ENCODE results near the gene SWAP70. TPM values are rescaled to one million over a fixed set of nuclear protein-coding genes. Genes with fewer than 3 reads are reported as not detected.

SWAP70 gene
- total RNA-seq, 5 donors from 2014 or later (not counting 1 experiment from before 2014, with no cell fraction given): 4.5 to 14.3 (median 7.3) TPM

- DNase-seq: no peak
- H3K9me3 Mint-ChIP-seq: no peaks in the 10 kb centered on the region
- H3K36me3 Mint-ChIP-seq: peaks cover 38% of the 10 kb centered on the region
- no peak overlapping the region for H3K27ac ChIP-seq (ENCODE audit: low read length)
- CTCF ChIA-PET: interaction anchor here in 1 of 2 donors (0.7 kb wide), 1 partner anchor 443 kb away, joined by 3 read pairs; no protein-coding TSS in a partner anchor
- H3K4me3 Mint-ChIP-seq: no peak overlapping the region
- no peak overlapping the region for H3K27ac Mint-ChIP-seq
- POLR2A ChIA-PET: no interaction called here
- no peak overlapping the region for H3K4me3 ChIP-seq (ENCODE audit: control insufficient read depth in 1 of 2, extremely low read depth in 1 of 2, low read length in 1 of 2)
- H3K4me1 Mint-ChIP-seq: no peaks in the 10 kb centered on the region
- no peaks in the 10 kb centered on the region for H3K27me3 Mint-ChIP-seq
- H3K9me3 ChIP-seq: no peaks in the 10 kb centered on the region
- peaks cover 7 to 9% of the 10 kb centered on the region in 2 donors for H3K36me3 ChIP-seq (ENCODE audit: control insufficient read depth in 2 of 2, extremely low read depth in 1 of 2, insufficient read depth in 1 of 2, low read length in 1 of 2)
- ATAC-seq (replicated peaks in 1 of 4): no peak
- no peaks in the 10 kb centered on the region for H3K27me3 ChIP-seq (replicated peaks in 1 of 2; ENCODE audit: control insufficient read depth in 2 of 2, extremely low read depth in 1 of 2, insufficient read depth in 2 of 2, low read length in 1 of 2)
- 94% methylated on average over 3 of the region's 3 CpGs for WGBS (ENCODE audit: insufficient coverage)
- no peaks in the 10 kb centered on the region for H3K4me1 ChIP-seq (ENCODE audit: control insufficient read depth in 1 of 2, extremely low read depth in 1 of 2, insufficient read depth in 2 of 2, low read length in 2 of 2)
Observed at GRCh38 chr11:9789910-9790309, 126.0 kb downstream of the SWAP70 start.

DNA sequence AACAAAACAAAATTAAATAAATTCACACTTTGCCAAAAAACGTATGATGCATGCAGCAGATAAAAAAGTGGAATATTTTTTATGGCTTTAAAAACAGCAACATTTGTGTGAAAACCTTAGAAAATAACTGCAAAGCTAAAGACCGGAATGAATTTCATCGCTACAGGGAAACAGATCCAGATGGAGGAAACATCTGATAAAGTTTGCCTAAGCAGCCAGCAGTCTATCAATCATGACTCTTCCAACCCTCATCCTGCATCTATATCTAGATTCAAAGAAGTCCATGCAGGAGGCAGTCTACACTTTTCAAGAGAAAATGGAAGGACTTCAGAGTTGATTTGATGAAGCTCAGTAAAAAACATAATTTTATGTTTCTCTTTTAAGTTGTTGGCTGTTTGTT is 126.8 kb downstream of the SWAP70 start:
- H3K27me3 Mint-ChIP-seq: no peaks in the 10 kb centered on the region

DNA sequence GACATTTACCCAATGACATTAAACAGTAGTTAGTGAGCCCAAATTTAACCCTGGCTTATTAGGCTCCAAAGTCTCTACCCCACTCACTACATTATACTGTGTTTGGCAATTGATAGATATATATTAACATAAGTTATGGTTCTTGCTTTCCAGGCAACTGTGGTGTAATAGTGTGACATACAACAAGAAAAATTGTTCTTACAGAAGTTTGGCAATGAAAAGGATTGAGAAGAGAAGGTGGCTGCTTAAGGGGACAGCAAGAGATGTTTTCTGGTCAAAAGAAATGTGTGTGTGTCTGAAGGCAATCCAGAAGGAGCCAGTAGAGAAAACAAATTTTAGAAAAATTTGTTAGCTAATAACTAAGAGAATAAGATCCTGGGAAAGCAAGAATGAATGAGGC is 132.4 kb downstream of the SWAP70 start:
- H3K9me3 Mint-ChIP-seq: no peaks in the 10 kb centered on the region
- no peaks in the 10 kb centered on the region for H3K4me1 Mint-ChIP-seq
- Histone ChIP-seq H3K4me3 (ENCODE audit: control insufficient read depth in 1 of 2, extremely low read depth in 1 of 2, low read length in 1 of 2) (no peak overlapping the region), H3K27me3 (replicated peaks in 1 of 2; ENCODE audit: control insufficient read depth in 2 of 2, extremely low read depth in 1 of 2, insufficient read depth in 2 of 2, low read length in 1 of 2) (no peaks in the 10 kb centered on the region), H3K9me3 (no peaks in the 10 kb centered on the region), H3K4me1 (ENCODE audit: control insufficient read depth in 1 of 2, extremely low read depth in 1 of 2, insufficient read depth in 2 of 2, low read length in 2 of 2) (no peaks in the 10 kb centered on the region), H3K27ac (ENCODE audit: low read length) (no peak overlapping the region), H3K36me3 (ENCODE audit: control insufficient read depth in 2 of 2, extremely low read depth in 1 of 2, insufficient read depth in 1 of 2, low read length in 1 of 2) (no peaks in the 10 kb centered on the region)
- H3K27me3 Mint-ChIP-seq: no peaks in the 10 kb centered on the region
- H3K36me3 Mint-ChIP-seq: peaks cover 24% of the 10 kb centered on the region
- ATAC-seq (replicated peaks in 1 of 4) (no peak), DNase-seq (no peak)
- ChIA-PET POLR2A (no interaction called here), CTCF (no interaction called here)
- no peak overlapping the region for H3K27ac Mint-ChIP-seq
- no peak overlapping the region for H3K4me3 Mint-ChIP-seq

More for the DNA sequence above, 126.8 kb downstream of the SWAP70 start:
- Histone ChIP-seq H3K27ac (ENCODE audit: low read length) (no peak overlapping the region), H3K27me3 (replicated peaks in 1 of 2; ENCODE audit: control insufficient read depth in 2 of 2, extremely low read depth in 1 of 2, insufficient read depth in 2 of 2, low read length in 1 of 2) (no peaks in the 10 kb centered on the region), H3K9me3 (no peaks in the 10 kb centered on the region), H3K4me1 (ENCODE audit: control insufficient read depth in 1 of 2, extremely low read depth in 1 of 2, insufficient read depth in 2 of 2, low read length in 2 of 2) (no peaks in the 10 kb centered on the region), H3K36me3 (ENCODE audit: control insufficient read depth in 2 of 2, extremely low read depth in 1 of 2, insufficient read depth in 1 of 2, low read length in 1 of 2) (peaks cover 7 to 9% of the 10 kb centered on the region in 2 donors), H3K4me3 (ENCODE audit: control insufficient read depth in 1 of 2, extremely low read depth in 1 of 2, low read length in 1 of 2) (no peak overlapping the region)
- 93% methylated on average over 2 of the region's 3 CpGs for WGBS (ENCODE audit: insufficient coverage)
- no peak for ATAC-seq (replicated peaks in 1 of 4)
- no peak overlapping the region for H3K27ac Mint-ChIP-seq
- no peaks in the 10 kb centered on the region for H3K9me3 Mint-ChIP-seq
- H3K4me1 Mint-ChIP-seq: no peaks in the 10 kb centered on the region
- ChIA-PET POLR2A (no interaction called here), CTCF (interaction anchor here in 1 of 2 donors (0.7 kb wide), 1 partner anchor 444 kb away, joined by 3 read pairs; no protein-coding TSS in a partner anchor)
- DNase-seq: no peak
- no peak overlapping the region for H3K4me3 Mint-ChIP-seq
- peaks cover 36% of the 10 kb centered on the region for H3K36me3 Mint-ChIP-seq

DNA sequence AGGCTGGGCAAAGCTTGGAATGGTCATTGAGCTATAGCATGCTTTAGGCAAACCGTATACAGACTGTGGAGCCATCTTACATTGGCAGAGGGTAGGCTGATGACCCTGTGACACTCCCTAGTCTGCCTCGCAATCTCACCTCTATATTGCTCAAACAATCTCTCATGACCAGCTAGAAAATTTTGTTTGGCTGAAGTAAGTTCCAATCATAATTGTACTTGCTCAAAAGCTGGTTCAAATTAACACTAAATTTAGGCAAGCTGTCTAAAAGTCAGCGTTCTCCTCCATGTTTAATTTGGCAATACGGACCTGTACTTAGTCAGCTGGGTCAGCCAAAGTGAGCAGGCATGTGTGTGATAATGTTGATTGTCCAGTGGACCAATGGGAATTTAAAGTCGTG is 133.0 kb downstream of the SWAP70 start:
- Mint-ChIP-seq H3K36me3 (peaks cover 19% of the 10 kb centered on the region), H3K27me3 (no peaks in the 10 kb centered on the region), H3K4me1 (no peaks in the 10 kb centered on the region), H3K9me3 (no peaks in the 10 kb centered on the region), H3K27ac (no peak overlapping the region), H3K4me3 (no peak overlapping the region)
- H3K36me3 ChIP-seq (ENCODE audit: control insufficient read depth in 2 of 2, extremely low read depth in 1 of 2, insufficient read depth in 1 of 2, low read length in 1 of 2): no peaks in the 10 kb centered on the region
- H3K9me3 ChIP-seq: no peaks in the 10 kb centered on the region
- H3K4me1 ChIP-seq (ENCODE audit: control insufficient read depth in 1 of 2, extremely low read depth in 1 of 2, insufficient read depth in 2 of 2, low read length in 2 of 2): no peaks in the 10 kb centered on the region
- WGBS (ENCODE audit: insufficient coverage): 100% methylated on average over 1 of the region's 5 CpGs
- ChIA-PET POLR2A (no interaction called here), CTCF (no interaction called here)
- no peak overlapping the region for H3K27ac ChIP-seq (ENCODE audit: low read length)
- DNase-seq (no peak), ATAC-seq (replicated peaks in 1 of 4) (no peak)
- no peak overlapping the region for H3K4me3 ChIP-seq (ENCODE audit: control insufficient read depth in 1 of 2, extremely low read depth in 1 of 2, low read length in 1 of 2)
- no peaks in the 10 kb centered on the region for H3K27me3 ChIP-seq (replicated peaks in 1 of 2; ENCODE audit: control insufficient read depth in 2 of 2, extremely low read depth in 1 of 2, insufficient read depth in 2 of 2, low read length in 1 of 2)

DNA sequence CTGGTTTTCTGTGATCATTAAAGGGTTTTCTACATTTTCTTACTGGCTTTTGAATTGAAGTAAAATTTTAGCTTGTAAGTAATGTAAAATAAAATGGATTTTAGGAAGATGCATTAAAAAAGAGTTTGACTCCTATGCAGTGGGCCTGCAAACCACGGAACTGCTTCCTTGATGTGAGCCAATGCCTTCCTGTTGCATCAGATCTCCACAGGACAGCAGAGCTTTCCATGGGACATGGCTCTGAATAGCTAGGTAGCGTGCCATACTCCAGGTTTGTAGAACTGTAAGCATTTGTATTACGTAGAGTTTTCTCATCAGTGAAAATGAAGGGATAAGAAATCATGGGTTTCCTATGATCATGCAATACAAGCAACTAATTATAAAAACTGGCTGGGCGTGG is 133.4 kb downstream of the SWAP70 start:
- H3K27me3 Mint-ChIP-seq: no peaks in the 10 kb centered on the region
- H3K36me3 Mint-ChIP-seq: peaks cover 18% of the 10 kb centered on the region
- H3K36me3 ChIP-seq (ENCODE audit: control insufficient read depth in 2 of 2, extremely low read depth in 1 of 2, insufficient read depth in 1 of 2, low read length in 1 of 2): no peaks in the 10 kb centered on the region
- DNase-seq: no peak
- no peaks in the 10 kb centered on the region for H3K9me3 Mint-ChIP-seq
- CTCF ChIA-PET: no interaction called here
- H3K9me3 ChIP-seq: no peaks in the 10 kb centered on the region
- no peaks in the 10 kb centered on the region for H3K4me1 ChIP-seq (ENCODE audit: control insufficient read depth in 1 of 2, extremely low read depth in 1 of 2, insufficient read depth in 2 of 2, low read length in 2 of 2)
- H3K4me3 ChIP-seq (ENCODE audit: control insufficient read depth in 1 of 2, extremely low read depth in 1 of 2, low read length in 1 of 2): no peak overlapping the region
- no peak for ATAC-seq (replicated peaks in 1 of 4)
- 80% methylated on average over 1 of the region's 4 CpGs for WGBS (ENCODE audit: insufficient coverage)
- H3K27me3 ChIP-seq (replicated peaks in 1 of 2; ENCODE audit: control insufficient read depth in 2 of 2, extremely low read depth in 1 of 2, insufficient read depth in 2 of 2, low read length in 1 of 2): no peaks in the 10 kb centered on the region
- no peak overlapping the region for H3K27ac ChIP-seq (ENCODE audit: low read length)
- POLR2A ChIA-PET: no interaction called here
- no peak overlapping the region for H3K27ac Mint-ChIP-seq
- no peaks in the 10 kb centered on the region for H3K4me1 Mint-ChIP-seq
- H3K4me3 Mint-ChIP-seq: no peak overlapping the region

GRCh38 chr11:9799886-9800285 is 136.0 kb downstream of the SWAP70 start:
- Histone ChIP-seq H3K27me3 (replicated peaks in 1 of 2; ENCODE audit: control insufficient read depth in 2 of 2, extremely low read depth in 1 of 2, insufficient read depth in 2 of 2, low read length in 1 of 2) (no peaks in the 10 kb centered on the region), H3K27ac (ENCODE audit: low read length) (no peak overlapping the region), H3K36me3 (ENCODE audit: control insufficient read depth in 2 of 2, extremely low read depth in 1 of 2, insufficient read depth in 1 of 2, low read length in 1 of 2) (no peaks in the 10 kb centered on the region), H3K4me3 (ENCODE audit: control insufficient read depth in 1 of 2, extremely low read depth in 1 of 2, low read length in 1 of 2) (no peak overlapping the region), H3K9me3 (no peaks in the 10 kb centered on the region), H3K4me1 (ENCODE audit: control insufficient read depth in 1 of 2, extremely low read depth in 1 of 2, insufficient read depth in 2 of 2, low read length in 2 of 2) (no peaks in the 10 kb centered on the region)
- Mint-ChIP-seq H3K27me3 (no peaks in the 10 kb centered on the region), H3K4me1 (no peaks in the 10 kb centered on the region), H3K36me3 (peaks cover 20% of the 10 kb centered on the region), H3K4me3 (no peak overlapping the region), H3K9me3 (no peaks in the 10 kb centered on the region), H3K27ac (no peak overlapping the region)
- POLR2A ChIA-PET: no interaction called here
- no peak for DNase-seq
- WGBS (ENCODE audit: insufficient coverage): 96% methylated on average over 3 of the region's 3 CpGs
- ATAC-seq (replicated peaks in 1 of 4): no peak
- CTCF ChIA-PET: no interaction called here

DNA sequence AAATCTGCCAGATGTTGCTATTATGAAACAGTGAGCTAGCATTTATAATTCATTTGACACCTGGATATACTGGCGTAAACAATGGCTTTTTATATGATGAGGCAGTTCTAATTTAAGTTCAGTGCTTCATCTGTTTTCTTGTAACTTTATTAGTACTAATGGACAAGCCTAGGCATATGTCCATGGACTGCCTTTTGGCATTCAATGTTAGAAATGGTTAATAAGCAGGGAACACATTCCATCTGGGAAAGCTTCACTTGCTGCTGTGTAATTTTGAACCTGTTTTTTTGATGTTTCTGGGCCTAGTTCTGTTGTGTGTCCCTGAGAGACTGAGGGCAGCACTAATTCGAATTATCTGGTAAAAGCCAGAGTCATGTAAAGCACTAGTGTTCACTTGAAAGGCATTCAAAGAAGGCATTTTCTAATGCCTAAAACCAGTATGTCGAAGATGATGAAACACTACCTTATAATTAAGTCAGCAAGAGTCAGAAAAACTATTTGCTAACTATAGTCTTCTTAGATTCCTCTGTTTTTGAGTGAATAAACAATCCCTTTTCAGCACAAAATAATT is 138.5 kb downstream of the SWAP70 start:
- no peaks in the 10 kb centered on the region for H3K4me1 Mint-ChIP-seq
- Histone ChIP-seq H3K4me3 (ENCODE audit: control insufficient read depth in 1 of 2, extremely low read depth in 1 of 2, low read length in 1 of 2) (no peak overlapping the region), H3K4me1 (ENCODE audit: control insufficient read depth in 1 of 2, extremely low read depth in 1 of 2, insufficient read depth in 2 of 2, low read length in 2 of 2) (no peaks in the 10 kb centered on the region), H3K27ac (ENCODE audit: low read length) (no peak overlapping the region), H3K27me3 (replicated peaks in 1 of 2; ENCODE audit: control insufficient read depth in 2 of 2, extremely low read depth in 1 of 2, insufficient read depth in 2 of 2, low read length in 1 of 2) (no peaks in the 10 kb centered on the region), H3K9me3 (no peaks in the 10 kb centered on the region), H3K36me3 (ENCODE audit: control insufficient read depth in 2 of 2, extremely low read depth in 1 of 2, insufficient read depth in 1 of 2, low read length in 1 of 2) (no peaks in the 10 kb centered on the region)
- H3K36me3 Mint-ChIP-seq: peaks cover 28% of the 10 kb centered on the region
- H3K4me3 Mint-ChIP-seq: no peak overlapping the region
- CTCF ChIA-PET: interaction anchor here in 1 of 2 donors (1.0 kb wide), 1 partner anchor 59 kb away, joined by 5 read pairs; no protein-coding TSS in a partner anchor
- ATAC-seq (replicated peaks in 1 of 4) (no peak), DNase-seq (no peak)
- H3K27me3 Mint-ChIP-seq: no peaks in the 10 kb centered on the region
- WGBS (ENCODE audit: insufficient coverage): 89% methylated on average over 1 of the region's 3 CpGs
- POLR2A ChIA-PET: no interaction called here
- no peaks in the 10 kb centered on the region for H3K9me3 Mint-ChIP-seq
- H3K27ac Mint-ChIP-seq: no peak overlapping the region

Data from T-cell (primary cell).